Heart left ventricle (tissue), 13 donors: ENCODE measurements around the gene GLTPD2.

Source experiments
- POLR2A ChIP-seq, 2 donors: fragments of 450-650 bp; IDR thresholded peaks; one replicate each; pipeline ENCODE4 v1.6.1; 2017; ENCODE audit warnings: antibody characterized with exemption in 2 of 2, mild to moderate bottlenecking in 2 of 2, moderate library complexity in 2 of 2
- TF ChIP-seq, protein P1 (sequence below), 12 donors: fragments of 200-600 bp; sonication (generic) in 4 of 12; IDR thresholded peaks; one replicate each; pipeline versions ENCODE4 v1.5.0 to v1.8.0; 2018 to 2022; ENCODE audit warnings: antibody characterized with exemption in 12 of 12, mild to moderate bottlenecking in 5 of 12
- donor health status: ischemic (EF 13 %, LVEDD 7.1; RV severe dilation, severe dysfunction).
- donor health status: DM: no; HTN: yes; CAD: no.
- donor health status: DM: no; HTN: no; CAD: no.
- donor health status: ischemic (EF 25% LVEDD 6.9; RV normal size, moderate dysfunction).
- donor health status: ischemic (EF 25% LVEDD 5.7; RV mildly dilated, moderate dysfunction).
- donor health status: ischemic (EF 35%, LVEDD 5.7; RV mildly dilated, moderate dysfunction).
- donor health status: nonischemic (EF 11% LVEDD 7.7; RV severe dilation, severe dysfunction).
- donor health status: DM: yes; HTN: yes; CAD: no.
- donor health status: PGD.
- donor health status: ischemic (EF 29% LVEDD 5.4; RV normal size, mild dysfunction).
- donor health status: nonischemic (EF 23%, LVEDD 6.1; RV moderate dilation, normal function).

DNA sequence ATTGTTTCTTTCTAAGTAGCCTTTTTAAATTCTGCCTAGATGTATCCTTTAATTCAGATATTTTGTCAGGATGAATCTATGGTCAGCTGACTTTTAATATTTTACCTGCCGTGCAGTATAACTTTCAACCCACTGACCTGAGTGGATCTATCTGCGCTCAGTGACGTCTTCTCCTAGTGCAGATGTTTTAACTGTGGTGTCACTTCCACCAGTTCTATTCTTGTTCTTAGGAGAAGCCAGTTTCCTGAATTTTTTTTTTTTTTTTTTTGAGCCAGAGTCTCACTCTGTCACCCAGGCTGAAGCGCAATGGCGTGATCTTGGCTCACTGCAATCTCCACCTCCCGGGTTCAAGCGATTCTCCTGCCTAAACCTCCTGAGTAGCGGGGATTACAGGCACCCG lies 22.0 kb upstream of the GLTPD2 start:
- TF ChIP-seq POLR2A (IDR thresholded peaks at IDR 0.05) = no peak
- TF ChIP-seq, protein P1, sequence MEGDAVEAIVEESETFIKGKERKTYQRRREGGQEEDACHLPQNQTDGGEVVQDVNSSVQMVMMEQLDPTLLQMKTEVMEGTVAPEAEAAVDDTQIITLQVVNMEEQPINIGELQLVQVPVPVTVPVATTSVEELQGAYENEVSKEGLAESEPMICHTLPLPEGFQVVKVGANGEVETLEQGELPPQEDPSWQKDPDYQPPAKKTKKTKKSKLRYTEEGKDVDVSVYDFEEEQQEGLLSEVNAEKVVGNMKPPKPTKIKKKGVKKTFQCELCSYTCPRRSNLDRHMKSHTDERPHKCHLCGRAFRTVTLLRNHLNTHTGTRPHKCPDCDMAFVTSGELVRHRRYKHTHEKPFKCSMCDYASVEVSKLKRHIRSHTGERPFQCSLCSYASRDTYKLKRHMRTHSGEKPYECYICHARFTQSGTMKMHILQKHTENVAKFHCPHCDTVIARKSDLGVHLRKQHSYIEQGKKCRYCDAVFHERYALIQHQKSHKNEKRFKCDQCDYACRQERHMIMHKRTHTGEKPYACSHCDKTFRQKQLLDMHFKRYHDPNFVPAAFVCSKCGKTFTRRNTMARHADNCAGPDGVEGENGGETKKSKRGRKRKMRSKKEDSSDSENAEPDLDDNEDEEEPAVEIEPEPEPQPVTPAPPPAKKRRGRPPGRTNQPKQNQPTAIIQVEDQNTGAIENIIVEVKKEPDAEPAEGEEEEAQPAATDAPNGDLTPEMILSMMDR (IDR thresholded peaks at IDR 0.05) = no peak
